Neural crest cell (in vitro differentiated cells): ENCODE measurements around the gene MARCHF9. TPM values are rescaled to one million over a fixed set of nuclear protein-coding genes. Genes with fewer than 3 reads are reported as not detected.

Source experiments
- DNase-seq: peaks from one replicate; pipeline ENCODE4 v3.0.0; 2021; ENCODE audit warnings: low read depth, mixed read lengths, low spot score
- H3K27ac Mint-ChIP-seq: one replicate; pipeline ENCODE4 v1.8.0; 2021; ENCODE audit warnings: mild to moderate bottlenecking, mixed read lengths; ENCODE audit not compliant: unreplicated experiment
- H3K27me3 Mint-ChIP-seq: 2 replicates; pipeline ENCODE4 v1.8.0; 2021; ENCODE audit warnings: low read depth, mild to moderate bottlenecking, mixed read lengths
- H3K36me3 Mint-ChIP-seq: 2 replicates; pipeline ENCODE4 v1.8.0; 2021; ENCODE audit warnings: low read depth, mild to moderate bottlenecking, mixed read lengths
- H3K4me1 Mint-ChIP-seq: 2 replicates; pipeline ENCODE4 v1.8.0; 2021; ENCODE audit warnings: mixed read lengths
- H3K4me3 Mint-ChIP-seq: one replicate; pipeline ENCODE4 v1.8.0; 2021; ENCODE audit warnings: mild to moderate bottlenecking, mixed read lengths
- H3K9me3 Mint-ChIP-seq: 2 replicates; pipeline ENCODE4 v1.8.0; 2021; ENCODE audit warnings: mixed read lengths
- total RNA-seq: library from RNA; stranded (reverse); gene quantifications from 2 replicates; pipeline ENCODE4 v1.2.1, GENCODE V29; 2021
- TF ChIP-seq, protein P1 (sequence below): fragments of 200-600 bp; sonication (generic); conservative IDR thresholded peaks from 2 replicates; pipeline ENCODE4 v1.5.0; 2021; ENCODE audit warnings: antibody characterized with exemption, mild to moderate bottlenecking

Gene MARCHF9
- total RNA-seq, 1 donor from 2014 or later, result 18.8 TPM

DNA sequence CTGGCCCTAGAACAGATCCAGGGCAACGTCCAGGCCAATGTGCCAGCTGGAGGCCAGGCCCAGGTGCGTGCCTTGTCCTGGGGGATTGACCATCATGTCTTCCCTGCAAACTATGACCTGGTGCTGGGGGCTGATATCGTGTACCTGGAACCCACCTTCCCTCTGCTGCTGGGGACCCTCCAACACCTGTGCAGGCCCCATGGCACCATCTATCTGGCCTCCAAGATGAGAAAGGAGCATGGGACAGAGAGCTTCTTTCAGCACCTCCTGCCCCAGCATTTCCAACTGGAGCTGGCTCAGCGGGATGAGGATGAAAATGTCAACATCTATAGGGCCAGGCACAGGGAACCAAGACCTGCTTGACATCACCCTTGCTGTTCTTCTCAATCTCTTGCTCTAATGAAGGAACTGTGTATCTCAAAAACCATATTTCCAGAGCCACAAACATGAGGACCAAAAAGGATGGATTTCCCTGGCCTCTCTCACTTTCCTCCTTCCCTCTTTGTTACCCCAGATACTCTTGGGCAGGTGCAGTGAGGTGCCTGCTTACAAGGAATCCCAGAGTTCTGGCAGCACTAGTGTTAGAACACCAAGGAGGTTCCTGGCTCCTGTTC is 25.5 kb downstream of the MARCHF9 start:
- Mint-ChIP-seq H3K27ac (no peak overlapping the region), H3K9me3 (no peaks in the 10 kb centered on the region), H3K4me1 (peaks cover 20% of the 10 kb centered on the region), H3K4me3 (peak overlapping the region; percentile 47), H3K27me3 (no peaks in the 10 kb centered on the region), H3K36me3 (peaks cover 11% of the 10 kb centered on the region)
- TF ChIP-seq, protein P1, sequence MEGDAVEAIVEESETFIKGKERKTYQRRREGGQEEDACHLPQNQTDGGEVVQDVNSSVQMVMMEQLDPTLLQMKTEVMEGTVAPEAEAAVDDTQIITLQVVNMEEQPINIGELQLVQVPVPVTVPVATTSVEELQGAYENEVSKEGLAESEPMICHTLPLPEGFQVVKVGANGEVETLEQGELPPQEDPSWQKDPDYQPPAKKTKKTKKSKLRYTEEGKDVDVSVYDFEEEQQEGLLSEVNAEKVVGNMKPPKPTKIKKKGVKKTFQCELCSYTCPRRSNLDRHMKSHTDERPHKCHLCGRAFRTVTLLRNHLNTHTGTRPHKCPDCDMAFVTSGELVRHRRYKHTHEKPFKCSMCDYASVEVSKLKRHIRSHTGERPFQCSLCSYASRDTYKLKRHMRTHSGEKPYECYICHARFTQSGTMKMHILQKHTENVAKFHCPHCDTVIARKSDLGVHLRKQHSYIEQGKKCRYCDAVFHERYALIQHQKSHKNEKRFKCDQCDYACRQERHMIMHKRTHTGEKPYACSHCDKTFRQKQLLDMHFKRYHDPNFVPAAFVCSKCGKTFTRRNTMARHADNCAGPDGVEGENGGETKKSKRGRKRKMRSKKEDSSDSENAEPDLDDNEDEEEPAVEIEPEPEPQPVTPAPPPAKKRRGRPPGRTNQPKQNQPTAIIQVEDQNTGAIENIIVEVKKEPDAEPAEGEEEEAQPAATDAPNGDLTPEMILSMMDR, result no peak
- no peak for DNase-seq

DNA sequence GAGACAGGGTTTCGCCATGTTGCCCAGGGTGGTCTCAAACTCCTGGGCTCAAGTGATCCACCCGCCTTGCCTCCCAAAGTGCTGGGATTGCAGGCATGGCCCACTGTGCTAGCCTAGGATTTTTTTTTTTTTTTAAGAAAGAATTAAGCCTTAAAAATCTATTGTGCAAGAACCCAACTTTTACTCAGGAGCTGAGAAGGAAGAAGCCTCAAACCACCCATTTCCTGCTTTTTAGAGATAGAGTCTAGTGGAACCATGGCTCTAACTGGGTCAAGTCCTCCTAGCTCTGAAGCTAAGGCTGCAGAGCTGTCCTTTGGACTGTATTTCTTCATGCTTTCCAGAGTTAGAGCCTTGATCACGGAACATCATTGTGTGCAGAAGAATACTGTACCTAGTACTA is 26.3 kb downstream of the MARCHF9 start:
- Mint-ChIP-seq H3K27me3 (no peaks in the 10 kb centered on the region), H3K9me3 (no peaks in the 10 kb centered on the region), H3K36me3 (peaks cover 7% of the 10 kb centered on the region), H3K27ac (no peak overlapping the region), H3K4me1 (peaks cover 16% of the 10 kb centered on the region), H3K4me3 (no peak overlapping the region)
- DNase-seq, result no peak
- TF ChIP-seq, protein P1, result no peak

DNA sequence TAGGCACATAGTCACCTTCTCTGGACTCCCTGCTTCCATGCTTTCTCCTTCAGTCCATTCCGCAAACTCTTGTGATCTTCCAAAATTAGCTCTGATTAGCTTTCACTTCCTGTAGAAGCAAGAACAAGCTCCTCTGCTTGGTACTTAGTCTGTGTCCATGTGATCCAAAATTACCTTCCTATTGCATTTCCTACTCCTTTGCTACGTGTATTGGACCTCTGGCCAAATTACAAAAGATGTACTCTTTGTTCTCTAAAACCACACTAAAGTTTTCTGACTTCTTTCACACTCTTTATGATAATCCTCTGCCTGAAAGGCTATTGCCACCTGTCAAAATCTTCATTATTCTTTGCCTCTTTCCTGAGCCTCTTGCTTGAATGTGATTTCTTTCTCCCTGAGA is 26.9 kb downstream of the MARCHF9 start:
- DNase-seq, result no peak
- Mint-ChIP-seq H3K27me3 (no peaks in the 10 kb centered on the region), H3K36me3 (peaks cover 7% of the 10 kb centered on the region)

DNA sequence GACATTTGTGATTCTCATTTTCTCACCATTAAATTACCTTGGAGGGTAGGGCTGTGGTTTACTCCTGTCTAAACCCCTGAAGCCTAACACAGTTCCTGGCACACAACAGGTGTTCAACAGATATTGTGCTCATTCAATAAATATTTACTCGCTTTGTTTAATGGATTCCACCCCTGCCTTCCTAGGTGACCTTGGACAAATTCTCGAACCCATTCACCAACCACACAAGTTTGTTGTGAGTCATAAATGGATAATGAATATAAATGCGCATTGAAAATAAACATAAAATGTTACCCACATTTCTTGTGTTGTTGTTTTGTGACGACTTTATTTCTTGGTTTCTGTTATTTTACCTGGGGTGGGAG is 27.3 kb downstream of the MARCHF9 start:
- no peak overlapping the region for H3K27ac Mint-ChIP-seq
- peaks cover 7% of the 10 kb centered on the region for H3K36me3 Mint-ChIP-seq
- peak overlapping the region; percentile 100 for H3K4me3 Mint-ChIP-seq
- H3K27me3 Mint-ChIP-seq, result no peaks in the 10 kb centered on the region
- TF ChIP-seq, protein P1, result no peak
- peaks cover 16% of the 10 kb centered on the region for H3K4me1 Mint-ChIP-seq
- no peaks in the 10 kb centered on the region for H3K9me3 Mint-ChIP-seq
- no peak for DNase-seq

More for the DNA sequence above, 26.9 kb downstream of the MARCHF9 start:
- TF ChIP-seq, protein P1, result no peak
- H3K9me3 Mint-ChIP-seq, result no peaks in the 10 kb centered on the region
- peak overlapping the region; percentile 18 for H3K4me3 Mint-ChIP-seq
- H3K4me1 Mint-ChIP-seq, result peaks cover 16% of the 10 kb centered on the region
- no peak overlapping the region for H3K27ac Mint-ChIP-seq

DNA sequence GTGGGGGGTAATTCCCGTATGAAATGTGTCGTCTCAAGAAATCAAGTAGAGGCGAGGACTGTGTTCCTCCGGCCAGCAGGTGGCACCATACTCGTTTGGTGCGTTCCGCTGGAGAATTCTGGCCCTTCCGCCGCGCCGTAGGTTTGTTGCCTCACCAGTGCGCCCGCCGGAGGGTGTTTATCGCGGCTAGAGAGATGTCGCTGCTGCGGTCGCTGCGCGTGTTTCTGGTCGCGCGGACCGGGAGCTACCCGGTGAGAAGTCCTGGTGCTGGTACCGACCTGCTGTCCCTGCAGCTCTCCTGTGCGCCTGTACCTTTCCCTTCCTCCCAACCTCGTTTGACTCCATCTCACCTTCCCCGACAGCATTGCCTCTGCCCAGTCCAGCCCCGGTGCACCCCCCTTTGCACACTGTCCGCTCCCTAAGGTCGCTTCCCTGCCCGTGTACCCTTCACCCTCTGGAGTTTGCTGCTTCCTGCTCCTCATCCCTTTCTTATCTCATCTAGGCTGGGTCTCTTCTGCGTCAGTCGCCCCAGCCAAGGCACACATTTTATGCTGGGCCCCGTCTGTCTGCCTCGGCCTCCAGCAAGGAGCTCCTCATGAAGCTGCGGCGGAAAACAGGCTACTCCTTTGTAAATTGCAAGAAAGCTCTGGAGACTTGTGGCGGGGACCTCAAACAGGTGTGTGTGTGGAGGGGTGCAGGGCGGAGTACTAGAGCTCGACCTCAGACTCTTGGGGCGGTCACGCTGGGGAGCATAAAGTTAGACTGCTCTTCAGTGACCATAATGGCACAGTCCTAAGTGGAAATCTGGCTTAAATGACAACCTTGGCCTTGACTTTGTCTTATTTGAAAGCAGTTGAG is 27.9 kb downstream of the MARCHF9 start, which contains the start of gene TSFM:
TSFM (plus strand) TSS at position 180 of the 858 bp plus-strand sequence; CDS start at position 195, 15 bp downstream.
- Mint-ChIP-seq H3K27me3 (no peaks in the 10 kb centered on the region), H3K4me1 (peaks cover 16% of the 10 kb centered on the region), H3K36me3 (peaks cover 7% of the 10 kb centered on the region), H3K27ac (peak within 1 kb of the TSS; percentile 99), H3K9me3 (no peaks in the 10 kb centered on the region), H3K4me3 (peak within 1 kb of the TSS; percentile 100)
- DNase-seq, result peak; percentile 99
- TF ChIP-seq, protein P1, result peak; percentile 96
